KMS-11 (cell line): ENCODE results near the gene SNX4.

Experiments used
- H2AFZ ChIP-seq: fragments of 200-600 bp; sonication (generic); 2 replicates; pipeline ENCODE4 v1.6.1; 2016; ENCODE audit warnings: antibody characterized with exemption, mixed run types, low read depth
- H3K27ac ChIP-seq: fragments of 200-600 bp; sonication (generic); 2 replicates; pipeline ENCODE4 v1.6.1; 2016; ENCODE audit warnings: mild to moderate bottlenecking, mixed run types
- H3K27me3 ChIP-seq: fragments of 200-600 bp; sonication (generic); 2 replicates; pipeline ENCODE4 v1.6.1; 2017; ENCODE audit warnings: mild to moderate bottlenecking, low read depth, mixed run types, moderate library complexity; ENCODE audit not compliant: insufficient read depth
- H3K36me3 ChIP-seq: fragments of 200-600 bp; sonication (generic); 2 replicates; pipeline ENCODE4 v1.6.1; 2017; ENCODE audit warnings: mild to moderate bottlenecking, mixed run types; ENCODE audit not compliant: insufficient read depth
- H3K4me1 ChIP-seq: fragments of 200-600 bp; sonication (generic); 2 replicates; pipeline ENCODE4 v1.6.1; 2016; ENCODE audit warnings: mild to moderate bottlenecking, low read depth, mixed run types; ENCODE audit not compliant: poor library complexity, severe bottlenecking
- H3K4me2 ChIP-seq: fragments of 200-600 bp; sonication (generic); 2 replicates; pipeline ENCODE4 v1.7.0; 2016; ENCODE audit warnings: mild to moderate bottlenecking, mixed run types
- H3K4me3 ChIP-seq: fragments of 200-600 bp; sonication (generic); IDR thresholded peaks from 2 replicates; pipeline ENCODE4 v1.6.1; 2017; ENCODE audit warnings: low read depth, low read length, mixed read lengths; ENCODE audit not compliant: insufficient read depth
- H3K79me2 ChIP-seq: fragments of 200-600 bp; sonication (generic); 2 replicates; pipeline ENCODE4 v1.6.1; 2016; ENCODE audit warnings: low read depth, mixed run types; ENCODE audit not compliant: insufficient read depth
- H3K9ac ChIP-seq: fragments of 200-600 bp; sonication (generic); 2 replicates; pipeline ENCODE4 v1.6.1; 2016; ENCODE audit warnings: mild to moderate bottlenecking, mixed run types
- H4K20me1 ChIP-seq: fragments of 200-600 bp; sonication (generic); 2 replicates; pipeline ENCODE4 v1.6.1; 2016; ENCODE audit warnings: mild to moderate bottlenecking, mixed run types; ENCODE audit not compliant: insufficient read depth
- TF ChIP-seq, protein P1 (sequence below): fragments of 200-600 bp; sonication (generic); conservative IDR thresholded peaks from 2 replicates; pipeline ENCODE4 v1.6.1; 2017; ENCODE audit warnings: low read depth, mild to moderate bottlenecking, antibody characterized with exemption, low read length, moderate library complexity, mixed read lengths

Gene SNX4

DNA sequence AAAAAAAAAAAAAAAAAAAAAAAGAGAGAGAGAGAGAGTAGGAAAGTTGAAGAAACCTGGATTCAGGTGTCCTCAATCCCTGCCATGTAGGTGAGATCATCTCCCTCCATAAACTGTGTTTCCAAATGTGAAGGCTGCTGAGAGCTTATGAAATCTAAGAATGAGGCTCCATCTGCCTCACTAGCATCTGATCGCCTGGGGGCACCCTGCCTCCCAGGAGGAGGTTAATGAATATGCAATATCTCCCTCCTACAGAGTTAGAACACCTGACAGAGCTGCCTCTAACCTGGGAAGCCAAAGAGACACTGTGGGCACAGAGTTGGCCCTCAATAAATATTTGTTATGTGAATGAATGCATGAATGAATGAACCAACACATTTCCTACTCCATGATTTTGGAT is 121.0 kb downstream of the SNX4 start:
- Histone ChIP-seq H3K4me3 (no peak overlapping the region), H3K4me1 (no peaks in the 10 kb centered on the region), H3K27ac (no peak overlapping the region), H3K4me2 (no peak overlapping the region), H2AFZ (no peak overlapping the region), H3K79me2 (no peaks in the 10 kb centered on the region), H3K27me3 (no peaks in the 10 kb centered on the region), H4K20me1 (no peaks in the 10 kb centered on the region), H3K9ac (no peak overlapping the region), H3K36me3 (no peaks in the 10 kb centered on the region)
- TF ChIP-seq, protein P1, sequence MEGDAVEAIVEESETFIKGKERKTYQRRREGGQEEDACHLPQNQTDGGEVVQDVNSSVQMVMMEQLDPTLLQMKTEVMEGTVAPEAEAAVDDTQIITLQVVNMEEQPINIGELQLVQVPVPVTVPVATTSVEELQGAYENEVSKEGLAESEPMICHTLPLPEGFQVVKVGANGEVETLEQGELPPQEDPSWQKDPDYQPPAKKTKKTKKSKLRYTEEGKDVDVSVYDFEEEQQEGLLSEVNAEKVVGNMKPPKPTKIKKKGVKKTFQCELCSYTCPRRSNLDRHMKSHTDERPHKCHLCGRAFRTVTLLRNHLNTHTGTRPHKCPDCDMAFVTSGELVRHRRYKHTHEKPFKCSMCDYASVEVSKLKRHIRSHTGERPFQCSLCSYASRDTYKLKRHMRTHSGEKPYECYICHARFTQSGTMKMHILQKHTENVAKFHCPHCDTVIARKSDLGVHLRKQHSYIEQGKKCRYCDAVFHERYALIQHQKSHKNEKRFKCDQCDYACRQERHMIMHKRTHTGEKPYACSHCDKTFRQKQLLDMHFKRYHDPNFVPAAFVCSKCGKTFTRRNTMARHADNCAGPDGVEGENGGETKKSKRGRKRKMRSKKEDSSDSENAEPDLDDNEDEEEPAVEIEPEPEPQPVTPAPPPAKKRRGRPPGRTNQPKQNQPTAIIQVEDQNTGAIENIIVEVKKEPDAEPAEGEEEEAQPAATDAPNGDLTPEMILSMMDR: no peak
